SK-N-SH (cell line): Measurements from ENCODE around the gene APOBEC2.
"Not testable (repeated sequence)": the region's sequence is repeated elsewhere in the genome, so short reads cannot be mapped to it uniquely, and the experiment has no call there.

Experiments
- CHD2 ChIP-seq: fragments of 150-350 bp; IDR thresholded peaks from 2 replicates; pipeline ENCODE4 v1.6.1; 2018; ENCODE audit warnings: low read length; ENCODE audit not compliant: partially characterized antibody
- EP300 ChIP-seq, 2 experiments: IDR thresholded peaks; 2 replicates each; pipeline versions ENCODE4 v1.4.0 to v1.6.1; 2012; ENCODE audit warnings: borderline replicate concordance in 1 of 2, low read depth in 1 of 2, low read length in 1 of 2
- EZH2phosphoT487 ChIP-seq: fragments of 200-600 bp; sonication (generic); IDR thresholded peaks from 2 replicates; pipeline ENCODE4 v1.6.1; 2017; ENCODE audit warnings: low read depth, mixed run types, mild to moderate bottlenecking, antibody characterized with exemption, moderate library complexity, borderline replicate concordance
- GABPA ChIP-seq: IDR thresholded peaks from 2 replicates; pipeline ENCODE4 v1.4.0; 2012; ENCODE audit warnings: low read depth, mild to moderate bottlenecking
- GATA2 ChIP-seq: sonication (generic); formaldehyde crosslinking; IDR thresholded peaks from 2 replicates; pipeline ENCODE4 v1.5.0; 2020; ENCODE audit warnings: mild to moderate bottlenecking, missing genetic modification reagents
- MXI1 ChIP-seq: IDR thresholded peaks from 2 replicates; pipeline ENCODE4 v1.6.1; 2012; ENCODE audit warnings: mild to moderate bottlenecking, low read depth, low read length, improper control_type of control experiment
- NRF1 ChIP-seq: IDR thresholded peaks from 2 replicates; pipeline ENCODE4 v1.6.1; 2012; ENCODE audit warnings: low read depth, mild to moderate bottlenecking, low read length
- RCOR1 ChIP-seq: fragments of 150-350 bp; IDR thresholded peaks from 2 replicates; pipeline ENCODE4 v1.6.1; 2017; ENCODE audit warnings: antibody characterized with exemption, low read length
- RFX5 ChIP-seq: IDR thresholded peaks from 2 replicates; pipeline ENCODE4 v1.6.1; 2012; ENCODE audit warnings: mild to moderate bottlenecking, improper control_type of control experiment, low read length
- TAF1 ChIP-seq: IDR thresholded peaks from 2 replicates; pipeline ENCODE4 v1.6.1; 2012; ENCODE audit warnings: low read depth, mild to moderate bottlenecking, low read length, moderate library complexity, borderline replicate concordance
- YY1 ChIP-seq: IDR thresholded peaks from 2 replicates; pipeline ENCODE4 v1.4.0; 2012; ENCODE audit warnings: low read depth, mild to moderate bottlenecking
- TF ChIP-seq, protein P1 (sequence below): IDR thresholded peaks from 2 replicates; pipeline ENCODE4 v1.4.0; 2012; ENCODE audit warnings: low read depth, borderline replicate concordance
- TF ChIP-seq, protein P2 (sequence below): fragments of 200-600 bp; sonication (generic); IDR thresholded peaks from 2 replicates; pipeline ENCODE4 v1.6.1; 2017; ENCODE audit warnings: antibody characterized with exemption, mild to moderate bottlenecking, moderate library complexity
- TF ChIP-seq, protein P3 (sequence below): IDR thresholded peaks from 2 replicates; pipeline ENCODE4 v1.4.0; 2012; ENCODE audit warnings: low read depth, borderline replicate concordance

DNA sequence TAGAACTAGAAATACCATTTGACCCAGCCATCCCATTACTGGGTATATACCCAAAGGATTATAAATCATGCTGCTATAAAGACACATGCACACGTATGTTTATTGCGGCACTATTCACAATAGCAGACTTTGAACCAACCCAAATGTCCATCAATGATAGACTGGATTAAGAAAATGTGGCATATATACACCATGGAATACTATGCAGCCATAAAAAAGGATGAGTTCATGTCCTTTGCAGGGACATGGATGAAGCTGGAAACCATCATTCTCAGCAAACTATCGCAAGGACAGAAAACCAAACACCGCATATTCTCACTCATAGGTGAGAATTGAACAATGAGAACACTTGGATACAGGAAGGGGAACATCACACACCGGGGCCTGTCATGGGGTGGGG, 37.1 kb upstream of the APOBEC2 start:
- TF ChIP-seq, protein P1, sequence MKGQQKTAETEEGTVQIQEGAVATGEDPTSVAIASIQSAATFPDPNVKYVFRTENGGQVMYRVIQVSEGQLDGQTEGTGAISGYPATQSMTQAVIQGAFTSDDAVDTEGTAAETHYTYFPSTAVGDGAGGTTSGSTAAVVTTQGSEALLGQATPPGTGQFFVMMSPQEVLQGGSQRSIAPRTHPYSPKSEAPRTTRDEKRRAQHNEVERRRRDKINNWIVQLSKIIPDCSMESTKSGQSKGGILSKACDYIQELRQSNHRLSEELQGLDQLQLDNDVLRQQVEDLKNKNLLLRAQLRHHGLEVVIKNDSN, result not testable (repeated sequence)
- TF ChIP-seq, protein P2, sequence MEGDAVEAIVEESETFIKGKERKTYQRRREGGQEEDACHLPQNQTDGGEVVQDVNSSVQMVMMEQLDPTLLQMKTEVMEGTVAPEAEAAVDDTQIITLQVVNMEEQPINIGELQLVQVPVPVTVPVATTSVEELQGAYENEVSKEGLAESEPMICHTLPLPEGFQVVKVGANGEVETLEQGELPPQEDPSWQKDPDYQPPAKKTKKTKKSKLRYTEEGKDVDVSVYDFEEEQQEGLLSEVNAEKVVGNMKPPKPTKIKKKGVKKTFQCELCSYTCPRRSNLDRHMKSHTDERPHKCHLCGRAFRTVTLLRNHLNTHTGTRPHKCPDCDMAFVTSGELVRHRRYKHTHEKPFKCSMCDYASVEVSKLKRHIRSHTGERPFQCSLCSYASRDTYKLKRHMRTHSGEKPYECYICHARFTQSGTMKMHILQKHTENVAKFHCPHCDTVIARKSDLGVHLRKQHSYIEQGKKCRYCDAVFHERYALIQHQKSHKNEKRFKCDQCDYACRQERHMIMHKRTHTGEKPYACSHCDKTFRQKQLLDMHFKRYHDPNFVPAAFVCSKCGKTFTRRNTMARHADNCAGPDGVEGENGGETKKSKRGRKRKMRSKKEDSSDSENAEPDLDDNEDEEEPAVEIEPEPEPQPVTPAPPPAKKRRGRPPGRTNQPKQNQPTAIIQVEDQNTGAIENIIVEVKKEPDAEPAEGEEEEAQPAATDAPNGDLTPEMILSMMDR, result not testable (repeated sequence)
- TF ChIP-seq EZH2phosphoT487; GABPA; EP300 (IDR thresholded peaks at IDR 0.05; ENCODE audit: borderline replicate concordance in 1 of 2, low read depth in 1 of 2, low read length in 1 of 2); NRF1; CHD2; MXI1; GATA2 (CRISPR knock-in tag); RFX5; RCOR1; YY1; TAF1: not testable (repeated sequence)
- TF ChIP-seq, protein P3, sequence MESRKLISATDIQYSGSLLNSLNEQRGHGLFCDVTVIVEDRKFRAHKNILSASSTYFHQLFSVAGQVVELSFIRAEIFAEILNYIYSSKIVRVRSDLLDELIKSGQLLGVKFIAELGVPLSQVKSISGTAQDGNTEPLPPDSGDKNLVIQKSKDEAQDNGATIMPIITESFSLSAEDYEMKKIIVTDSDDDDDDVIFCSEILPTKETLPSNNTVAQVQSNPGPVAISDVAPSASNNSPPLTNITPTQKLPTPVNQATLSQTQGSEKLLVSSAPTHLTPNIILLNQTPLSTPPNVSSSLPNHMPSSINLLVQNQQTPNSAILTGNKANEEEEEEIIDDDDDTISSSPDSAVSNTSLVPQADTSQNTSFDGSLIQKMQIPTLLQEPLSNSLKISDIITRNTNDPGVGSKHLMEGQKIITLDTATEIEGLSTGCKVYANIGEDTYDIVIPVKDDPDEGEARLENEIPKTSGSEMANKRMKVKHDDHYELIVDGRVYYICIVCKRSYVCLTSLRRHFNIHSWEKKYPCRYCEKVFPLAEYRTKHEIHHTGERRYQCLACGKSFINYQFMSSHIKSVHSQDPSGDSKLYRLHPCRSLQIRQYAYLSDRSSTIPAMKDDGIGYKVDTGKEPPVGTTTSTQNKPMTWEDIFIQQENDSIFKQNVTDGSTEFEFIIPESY, result not testable (repeated sequence)
